ENCODE results near the gene LPO. TPM values are rescaled to one million over a fixed set of nuclear protein-coding genes. Genes with fewer than 3 reads are reported as not detected.

LPO gene
- polyA plus RNA-seq, 1 donor: 0.37 TPM

DNA sequence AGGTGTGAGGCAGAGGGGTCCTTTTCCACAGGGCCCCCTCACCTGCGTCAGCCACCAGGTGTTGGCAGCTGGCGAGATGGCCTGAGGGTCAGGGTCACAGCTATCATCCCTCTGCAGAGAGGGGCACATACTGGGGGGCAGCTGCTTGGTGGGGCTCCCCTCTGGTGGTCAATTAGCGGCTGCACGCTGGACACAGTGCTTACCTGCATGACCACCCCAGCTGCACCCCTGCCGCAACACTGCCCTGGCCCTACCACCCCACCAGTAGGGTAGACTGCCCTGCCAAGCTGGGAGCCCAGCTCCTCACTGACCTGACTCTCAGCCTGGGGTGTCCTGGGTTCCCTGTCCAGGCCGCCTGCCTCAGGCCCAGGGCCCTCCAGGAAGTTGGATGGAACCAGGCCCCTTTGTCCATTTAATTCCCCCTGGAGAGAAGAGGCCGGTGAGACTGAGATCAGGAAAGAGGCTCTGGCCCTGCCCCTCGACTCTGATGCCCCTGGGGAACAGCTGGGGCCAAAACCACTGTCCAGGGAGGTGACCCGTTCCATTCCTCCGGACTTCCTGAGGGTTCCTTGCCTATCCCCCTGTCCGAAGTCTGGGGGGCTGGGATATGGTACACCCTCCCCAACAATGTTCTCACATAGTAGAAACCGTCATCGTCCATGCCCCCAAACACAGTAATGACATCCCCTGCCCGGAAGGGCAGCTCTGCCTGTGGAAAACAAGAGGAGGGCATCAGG is 66.5 kb downstream of the LPO start:
- Histone ChIP-seq H3K4me3 (ENCODE audit: low read length) (no peak overlapping the region), H3K36me3 (ENCODE audit: control insufficient read depth, insufficient read depth, low read length) (no peaks in the 10 kb centered on the region), H3K27ac (ENCODE audit: low read length) (no peak overlapping the region), H3K9me3 (ENCODE audit: control insufficient read depth, low read depth, low read length) (no peaks in the 10 kb centered on the region), H3K27me3 (ENCODE audit: control insufficient read depth, insufficient read depth, low read length) (no peaks in the 10 kb centered on the region), H3K4me1 (ENCODE audit: control insufficient read depth, insufficient read depth, low read length) (no peaks in the 10 kb centered on the region)
- no peak for DNase-seq
- no CpG with 5 or more reads among the region's 14 CpGs for WGBS (ENCODE audit: insufficient coverage, low lambda C conversion rate)

DNA sequence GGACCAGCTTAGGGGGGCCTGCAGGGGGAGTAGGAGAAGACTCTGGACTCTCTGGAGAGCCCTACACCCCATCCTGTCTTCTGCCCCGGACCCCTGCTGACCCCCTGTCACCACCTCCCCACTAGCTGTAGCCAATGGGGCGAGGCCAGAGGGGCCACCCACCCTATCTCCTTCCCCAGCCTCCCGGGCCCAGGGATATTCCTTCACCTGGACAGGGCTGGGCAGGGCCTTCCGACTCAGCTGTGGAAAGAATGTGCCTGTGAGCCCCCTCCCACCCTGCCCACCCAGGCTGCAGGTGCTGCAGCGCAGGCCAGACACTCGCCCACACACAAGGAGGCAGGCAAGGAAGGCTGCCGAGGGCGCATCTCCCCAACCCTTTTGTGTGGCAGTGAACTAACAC is 67.2 kb downstream of the LPO start:
- no CpG with 5 or more reads among the region's 8 CpGs for whole genome bisulfite sequencing (ENCODE audit: insufficient coverage, low lambda C conversion rate)
- H3K27me3 ChIP-seq (ENCODE audit: control insufficient read depth, insufficient read depth, low read length): no peaks in the 10 kb centered on the region
- no peak overlapping the region for H3K4me3 ChIP-seq (ENCODE audit: low read length)
- H3K27ac ChIP-seq (ENCODE audit: low read length): no peak overlapping the region
- no peaks in the 10 kb centered on the region for H3K4me1 ChIP-seq (ENCODE audit: control insufficient read depth, insufficient read depth, low read length)
- no peaks in the 10 kb centered on the region for H3K9me3 ChIP-seq (ENCODE audit: control insufficient read depth, low read depth, low read length)
- no peak for DNase-seq
- no peaks in the 10 kb centered on the region for H3K36me3 ChIP-seq (ENCODE audit: control insufficient read depth, insufficient read depth, low read length)

DNA sequence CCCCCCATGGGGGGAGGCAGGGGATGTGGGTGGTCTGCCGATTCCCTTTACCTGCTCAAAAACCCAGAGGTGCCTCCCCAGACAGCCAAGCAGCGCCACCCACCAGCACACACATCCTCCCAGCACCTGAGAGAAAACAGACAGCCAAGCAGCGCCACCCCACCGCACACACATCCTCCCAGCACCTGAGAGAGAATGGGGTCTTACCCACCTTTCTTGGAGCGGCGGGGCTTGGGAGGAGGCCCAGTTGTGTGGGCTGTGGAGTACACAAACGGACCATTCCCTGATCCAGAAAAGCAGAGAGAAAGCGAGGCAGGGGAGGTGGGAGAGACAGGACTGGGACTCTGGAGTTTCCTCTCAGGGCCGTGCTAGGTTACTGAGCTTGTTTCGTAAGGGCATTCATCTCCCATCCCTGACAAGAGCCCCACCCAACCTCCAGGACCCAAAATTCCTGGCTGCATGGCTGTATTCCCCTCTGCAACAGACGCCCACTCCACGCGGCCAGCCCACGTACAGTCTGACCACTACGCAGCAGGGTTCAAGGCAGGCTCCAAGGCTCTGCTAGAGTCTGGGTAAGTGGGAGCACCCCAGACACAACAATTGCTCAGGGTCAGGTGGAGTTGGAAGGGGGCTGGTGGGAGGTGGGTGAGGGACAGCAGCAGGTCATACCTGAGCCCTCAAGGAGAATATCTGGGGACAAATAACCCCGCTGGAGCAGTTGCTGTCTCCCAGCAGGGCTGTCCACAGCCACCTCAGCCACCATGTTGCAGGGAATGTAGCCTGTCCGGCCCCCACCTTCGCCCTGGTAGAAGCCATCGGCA is 68.0 kb downstream of the LPO start:
- Histone ChIP-seq H3K27me3 (ENCODE audit: control insufficient read depth, insufficient read depth, low read length) (no peaks in the 10 kb centered on the region), H3K4me3 (ENCODE audit: low read length) (no peak overlapping the region), H3K36me3 (ENCODE audit: control insufficient read depth, insufficient read depth, low read length) (no peaks in the 10 kb centered on the region), H3K27ac (ENCODE audit: low read length) (no peak overlapping the region), H3K9me3 (ENCODE audit: control insufficient read depth, low read depth, low read length) (no peaks in the 10 kb centered on the region), H3K4me1 (ENCODE audit: control insufficient read depth, insufficient read depth, low read length) (no peaks in the 10 kb centered on the region)
- DNase-seq: no peak
- no CpG with 5 or more reads among the region's 19 CpGs for WGBS (ENCODE audit: insufficient coverage, low lambda C conversion rate)

DNA sequence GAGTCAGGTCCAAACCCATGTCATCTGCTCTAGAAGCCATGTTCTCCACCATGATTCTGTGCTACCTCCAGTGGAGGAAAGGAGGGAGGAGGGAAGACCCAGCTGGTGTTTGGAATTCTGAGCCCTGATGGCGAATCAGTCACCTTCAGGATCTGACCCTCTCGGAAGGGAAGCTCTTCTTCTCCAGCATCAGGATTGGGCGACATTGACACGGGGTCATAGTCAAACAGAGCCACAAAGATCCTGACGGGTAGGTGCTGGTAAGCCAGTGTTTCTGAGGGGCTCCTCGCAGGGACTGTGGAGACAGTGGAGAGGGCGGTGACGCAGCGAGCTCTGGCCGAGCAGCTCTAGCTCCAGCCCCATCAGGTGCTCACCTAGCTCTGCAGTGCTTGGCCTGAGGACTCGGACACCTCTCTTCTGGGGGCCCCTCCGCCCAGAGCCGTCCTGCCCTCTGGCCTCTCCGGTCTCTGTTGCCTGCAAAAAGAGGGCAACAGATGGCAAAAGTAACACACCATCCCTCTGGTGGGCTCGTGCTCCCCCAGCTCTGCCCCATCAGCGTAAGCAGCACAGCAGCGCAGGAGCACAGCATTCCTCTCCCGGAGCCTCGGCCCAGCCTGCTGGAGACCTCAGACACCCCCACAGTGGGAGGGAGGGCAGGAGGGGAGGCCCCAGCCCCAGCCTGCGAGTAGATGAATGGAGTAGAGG is 69.2 kb downstream of the LPO start:
- no peaks in the 10 kb centered on the region for H3K36me3 ChIP-seq (ENCODE audit: control insufficient read depth, insufficient read depth, low read length)
- no peak for DNase-seq
- 92% methylated on average over 2 of the region's 20 CpGs for WGBS (ENCODE audit: insufficient coverage, low lambda C conversion rate)
- no peak overlapping the region for H3K27ac ChIP-seq (ENCODE audit: low read length)
- H3K27me3 ChIP-seq (ENCODE audit: control insufficient read depth, insufficient read depth, low read length): no peaks in the 10 kb centered on the region
- no peaks in the 10 kb centered on the region for H3K4me1 ChIP-seq (ENCODE audit: control insufficient read depth, insufficient read depth, low read length)
- H3K9me3 ChIP-seq (ENCODE audit: control insufficient read depth, low read depth, low read length): no peaks in the 10 kb centered on the region
- H3K4me3 ChIP-seq (ENCODE audit: low read length): no peak overlapping the region

DNA sequence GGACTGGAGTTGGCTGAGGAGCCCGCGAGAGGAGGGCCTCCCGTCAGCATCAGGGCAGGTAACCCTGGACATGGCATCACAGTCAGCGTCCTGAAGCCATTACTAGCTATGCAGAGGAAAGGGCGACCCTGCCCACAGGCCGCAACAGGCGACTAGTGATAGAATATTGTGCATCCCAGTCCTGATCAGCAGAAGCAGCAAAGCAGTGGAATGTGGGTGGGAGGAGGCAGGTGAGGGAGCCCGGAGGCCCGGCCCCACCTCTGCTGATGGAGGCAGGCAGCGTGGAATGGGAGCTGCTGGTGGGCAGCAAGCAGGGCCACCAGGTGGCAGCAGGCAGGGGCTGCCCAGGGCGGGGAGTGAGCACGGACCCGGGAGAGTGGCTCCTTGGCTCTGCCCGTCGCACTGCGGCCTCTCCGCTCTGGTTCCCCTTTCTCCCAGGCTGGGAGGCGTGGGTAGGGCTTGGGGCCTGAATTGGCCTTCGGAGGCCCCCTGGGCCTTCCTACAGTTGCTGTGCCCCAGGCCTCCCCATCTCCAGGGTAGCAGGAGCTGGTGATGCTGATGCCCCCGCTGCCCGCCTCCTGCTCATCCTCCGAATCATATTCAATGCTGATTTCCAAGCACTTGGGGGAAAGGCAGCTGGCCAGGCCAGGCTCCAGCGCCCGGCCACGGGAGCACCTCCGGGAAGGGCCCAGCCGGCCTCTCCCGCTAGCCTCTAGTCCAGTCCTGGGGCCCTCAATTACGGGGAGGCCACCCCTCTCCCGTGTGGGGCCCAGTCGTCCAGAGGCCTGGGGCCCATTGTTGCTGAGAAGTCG is 70.0 kb downstream of the LPO start:
- no CpG with 5 or more reads among the region's 32 CpGs for WGBS (ENCODE audit: insufficient coverage, low lambda C conversion rate)

DNA sequence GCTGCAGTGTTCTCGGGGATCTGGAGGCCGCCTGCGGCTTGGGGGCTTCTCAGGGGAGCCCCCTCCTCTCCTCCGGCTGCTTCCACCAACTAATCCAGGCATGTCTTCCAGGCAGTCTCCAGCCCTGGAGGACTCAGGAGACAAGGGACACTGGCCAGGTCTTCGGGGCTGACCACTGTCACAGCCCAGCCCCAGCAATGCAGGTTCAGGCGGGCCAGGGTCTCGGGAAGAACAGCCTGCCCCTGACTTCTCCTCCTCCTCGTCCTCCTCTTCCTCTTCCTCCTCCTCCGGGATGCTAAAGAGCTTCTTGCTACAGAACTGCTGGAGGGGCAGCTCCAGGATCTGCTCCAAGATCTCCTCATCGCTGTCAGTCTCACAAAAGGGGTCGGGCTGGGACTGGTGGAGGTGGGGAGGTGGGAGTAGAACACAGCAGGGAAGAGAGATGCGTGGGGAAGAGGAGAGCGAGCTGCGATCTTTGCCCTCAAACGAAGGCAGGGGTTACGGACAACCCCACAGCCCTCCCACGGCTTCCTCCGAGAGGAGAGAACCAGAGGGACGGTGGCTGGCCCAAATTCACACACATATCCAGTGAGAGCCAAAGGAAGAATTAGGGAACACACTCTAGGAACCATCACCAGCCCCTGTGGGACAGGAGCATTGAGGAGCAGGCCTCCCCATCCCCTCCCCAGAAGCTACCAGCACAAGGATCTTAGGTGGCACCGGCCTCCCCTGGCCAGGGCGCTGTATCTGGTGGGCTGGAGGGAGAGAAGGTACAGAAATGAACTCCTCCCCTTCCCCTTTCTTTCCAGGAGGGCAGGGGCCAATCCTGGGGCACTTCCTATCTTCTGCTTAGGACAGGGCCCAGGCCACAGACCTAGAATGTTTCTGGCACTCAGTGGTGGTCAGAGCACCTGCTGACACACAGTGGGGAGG is 70.9 kb downstream of the LPO start:
- Histone ChIP-seq H3K4me1 (ENCODE audit: control insufficient read depth, insufficient read depth, low read length) (no peaks in the 10 kb centered on the region), H3K9me3 (ENCODE audit: control insufficient read depth, low read depth, low read length) (no peaks in the 10 kb centered on the region), H3K36me3 (ENCODE audit: control insufficient read depth, insufficient read depth, low read length) (no peaks in the 10 kb centered on the region), H3K4me3 (ENCODE audit: low read length) (no peak overlapping the region), H3K27ac (ENCODE audit: low read length) (no peak overlapping the region), H3K27me3 (ENCODE audit: control insufficient read depth, insufficient read depth, low read length) (no peaks in the 10 kb centered on the region)
- no CpG with 5 or more reads among the region's 21 CpGs for WGBS (ENCODE audit: insufficient coverage, low lambda C conversion rate)
- DNase-seq: no peak

More for the DNA sequence above, 70.0 kb downstream of the LPO start:
- Histone ChIP-seq H3K9me3 (ENCODE audit: control insufficient read depth, low read depth, low read length) (no peaks in the 10 kb centered on the region), H3K4me3 (ENCODE audit: low read length) (no peak overlapping the region), H3K27ac (ENCODE audit: low read length) (no peak overlapping the region), H3K4me1 (ENCODE audit: control insufficient read depth, insufficient read depth, low read length) (no peaks in the 10 kb centered on the region), H3K27me3 (ENCODE audit: control insufficient read depth, insufficient read depth, low read length) (no peaks in the 10 kb centered on the region), H3K36me3 (ENCODE audit: control insufficient read depth, insufficient read depth, low read length) (no peaks in the 10 kb centered on the region)
- no peak for DNase-seq

DNA sequence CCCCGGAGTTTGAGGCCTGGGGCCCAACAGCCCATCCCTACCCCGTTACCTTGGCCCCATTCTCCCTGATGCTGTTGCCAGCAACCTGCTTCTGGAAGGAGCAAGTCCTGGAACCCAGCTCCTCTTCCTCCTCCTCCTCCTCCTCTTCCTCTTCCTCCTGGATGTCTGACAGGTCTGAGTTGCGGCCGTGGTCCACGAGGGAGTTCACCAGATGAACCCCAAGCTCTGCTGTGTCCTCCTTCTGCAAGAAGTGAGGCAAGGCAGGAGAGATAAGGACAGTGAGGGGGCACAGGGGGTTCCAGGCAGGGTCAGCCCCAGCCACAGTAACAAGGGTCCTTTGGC is 71.5 kb downstream of the LPO start:
- H3K27me3 ChIP-seq (ENCODE audit: control insufficient read depth, insufficient read depth, low read length): no peaks in the 10 kb centered on the region
- no peaks in the 10 kb centered on the region for H3K9me3 ChIP-seq (ENCODE audit: control insufficient read depth, low read depth, low read length)
- no CpG with 5 or more reads among the region's 5 CpGs for WGBS (ENCODE audit: insufficient coverage, low lambda C conversion rate)
- no peak for DNase-seq
- H3K36me3 ChIP-seq (ENCODE audit: control insufficient read depth, insufficient read depth, low read length): no peaks in the 10 kb centered on the region
- H3K4me3 ChIP-seq (ENCODE audit: low read length): no peak overlapping the region
- no peak overlapping the region for H3K27ac ChIP-seq (ENCODE audit: low read length)
- H3K4me1 ChIP-seq (ENCODE audit: control insufficient read depth, insufficient read depth, low read length): no peaks in the 10 kb centered on the region

DNA sequence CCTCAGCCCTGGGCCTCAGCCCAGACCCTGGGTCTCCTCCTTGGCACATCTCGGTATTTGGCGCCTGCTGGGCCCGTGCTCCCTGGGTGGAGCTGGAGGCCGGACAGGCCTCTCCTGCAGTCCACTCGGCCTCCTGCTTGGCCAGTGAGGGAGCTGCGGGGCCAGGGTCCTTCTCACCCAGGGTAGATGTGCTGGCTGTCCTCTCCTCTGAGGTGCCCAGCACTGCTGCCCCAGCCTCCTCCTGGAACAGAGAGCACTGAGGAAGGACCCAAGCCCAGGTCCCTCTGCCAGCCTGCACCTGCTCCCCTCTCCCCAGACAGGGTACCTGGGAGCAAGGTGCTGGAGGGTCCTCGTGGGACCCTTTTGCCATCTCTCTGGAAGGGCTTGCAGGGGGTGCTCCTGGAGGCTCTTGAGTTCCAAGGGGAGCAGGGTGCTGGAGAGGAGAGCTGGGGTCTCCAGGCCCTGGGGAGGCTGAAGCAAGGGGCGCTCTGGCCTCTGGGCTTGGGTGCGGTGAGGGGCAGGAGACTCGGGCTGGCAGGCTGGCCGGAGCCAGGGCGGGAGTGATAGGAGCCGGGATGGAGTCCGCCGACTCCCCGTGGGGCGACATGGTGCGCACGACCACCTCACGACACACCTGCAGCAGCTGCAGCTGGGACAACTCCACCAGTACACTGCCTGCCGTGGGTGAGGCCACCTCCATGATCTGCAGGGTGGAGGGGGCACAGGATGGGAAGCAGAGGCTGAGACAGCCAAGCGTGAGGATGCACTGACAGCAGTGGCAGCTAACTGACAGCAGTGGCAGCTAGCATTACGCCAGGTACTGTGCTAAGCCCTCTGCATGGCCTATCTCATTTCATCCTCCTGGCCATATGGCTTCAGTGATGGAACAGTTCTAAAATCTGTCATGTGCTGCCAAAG is 72.4 kb downstream of the LPO start:
- no peaks in the 10 kb centered on the region for H3K9me3 ChIP-seq (ENCODE audit: control insufficient read depth, low read depth, low read length)
- no CpG with 5 or more reads among the region's 23 CpGs for WGBS (ENCODE audit: insufficient coverage, low lambda C conversion rate)
- no peaks in the 10 kb centered on the region for H3K36me3 ChIP-seq (ENCODE audit: control insufficient read depth, insufficient read depth, low read length)
- no peaks in the 10 kb centered on the region for H3K4me1 ChIP-seq (ENCODE audit: control insufficient read depth, insufficient read depth, low read length)
- H3K27me3 ChIP-seq (ENCODE audit: control insufficient read depth, insufficient read depth, low read length): no peaks in the 10 kb centered on the region
- H3K4me3 ChIP-seq (ENCODE audit: low read length): no peak overlapping the region
- H3K27ac ChIP-seq (ENCODE audit: low read length): no peak overlapping the region
- DNase-seq: no peak

DNA sequence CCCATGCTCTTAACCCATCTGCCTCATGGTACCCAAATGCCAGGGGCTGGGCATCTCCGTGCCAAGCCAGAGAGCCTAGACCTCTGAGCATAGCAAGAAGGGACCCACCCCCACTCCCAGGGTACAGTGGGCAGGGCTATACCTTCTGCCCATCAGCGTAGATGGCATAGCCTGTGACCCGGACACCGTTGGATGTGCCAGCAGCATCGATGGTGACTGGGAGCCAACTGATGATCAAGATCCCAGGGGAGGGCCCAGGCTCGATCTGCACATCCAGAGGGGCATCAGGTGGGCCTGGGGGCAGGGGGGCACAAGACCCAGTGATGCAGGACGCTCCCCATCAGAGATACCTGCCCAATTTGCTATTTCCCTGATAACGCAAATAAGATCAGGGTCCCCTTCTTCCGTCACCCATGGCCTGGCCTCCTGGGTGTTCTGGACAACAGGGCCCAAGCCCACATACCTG is 73.1 kb downstream of the LPO start:
- WGBS (ENCODE audit: insufficient coverage, low lambda C conversion rate): no CpG with 5 or more reads among the region's 9 CpGs
- Histone ChIP-seq H3K4me3 (ENCODE audit: low read length) (no peak overlapping the region), H3K27me3 (ENCODE audit: control insufficient read depth, insufficient read depth, low read length) (no peaks in the 10 kb centered on the region), H3K9me3 (ENCODE audit: control insufficient read depth, low read depth, low read length) (no peaks in the 10 kb centered on the region), H3K36me3 (ENCODE audit: control insufficient read depth, insufficient read depth, low read length) (no peaks in the 10 kb centered on the region), H3K27ac (ENCODE audit: low read length) (no peak overlapping the region), H3K4me1 (ENCODE audit: control insufficient read depth, insufficient read depth, low read length) (no peaks in the 10 kb centered on the region)
- DNase-seq: no peak
